Brain microvascular endothelial cell (primary cell): ENCODE results near the gene PICK1.

Source experiments
- DNase-seq: peaks from one replicate; pipeline ENCODE4 v3.0.0-alpha.2; 2020
- H3K27ac ChIP-seq: fragments of 250-450 bp; sonication (Bioruptor Pico); 2 replicates; pipeline ENCODE4 v1.5.1; 2020; ENCODE audit warnings: mild to moderate bottlenecking, moderate library complexity
- H3K27me3 ChIP-seq: fragments of 250-450 bp; sonication (Bioruptor Pico); replicated peaks from 2 replicates; pipeline ENCODE4 v1.5.1; 2020; ENCODE audit warnings: mild to moderate bottlenecking
- H3K36me3 ChIP-seq: fragments of 250-450 bp; sonication (Bioruptor Pico); replicated peaks from 2 replicates; pipeline ENCODE4 v1.5.1; 2020; ENCODE audit warnings: mild to moderate bottlenecking
- H3K4me3 ChIP-seq: 2 replicates; pipeline ENCODE4 v1.5.1; 2011; ENCODE audit warnings: low read depth, mild to moderate bottlenecking, control low read depth, low read length, moderate library complexity
- in situ Hi-C: cut with HindIII; loops from 2 replicates; pipeline ENCODE4 v1.10.0; 2017; ENCODE audit warnings: low sequenced_read_pairs, low pct_ligation_motif_present
- TF ChIP-seq, protein P1 (sequence below): IDR thresholded peaks from 2 replicates; pipeline ENCODE4 v1.5.1; 2011; ENCODE audit warnings: low read depth, mild to moderate bottlenecking, moderate library complexity, low read length, control low read depth, inconsistent platforms; ENCODE audit errors: missing control alignments

The PICK1 gene

DNA sequence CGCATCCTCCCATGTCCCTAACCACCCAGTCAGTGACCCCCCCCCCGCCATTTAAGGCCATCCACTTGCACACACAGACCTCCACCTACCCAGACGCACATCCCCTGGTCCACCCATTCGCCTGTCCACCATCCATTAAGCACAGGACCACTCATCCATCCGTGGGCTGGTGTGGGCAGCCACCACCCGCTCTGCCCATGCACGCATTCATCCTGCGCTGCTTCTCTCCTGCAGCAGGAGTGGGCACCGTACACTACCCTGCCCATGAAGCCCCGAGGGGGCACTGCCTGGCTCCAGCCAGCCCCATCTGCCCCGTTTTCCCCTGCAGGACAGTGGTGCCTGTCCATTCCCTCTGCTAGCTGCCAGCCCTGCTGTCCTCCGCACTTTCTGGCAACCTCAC lies 30.7 kb downstream of the PICK1 start:
- in situ Hi-C loops: loop anchor here (25.0 kb wide), 1 partner anchor 249 kb away; no protein-coding TSS in a partner anchor
- H3K27ac ChIP-seq: no peak overlapping the region

DNA sequence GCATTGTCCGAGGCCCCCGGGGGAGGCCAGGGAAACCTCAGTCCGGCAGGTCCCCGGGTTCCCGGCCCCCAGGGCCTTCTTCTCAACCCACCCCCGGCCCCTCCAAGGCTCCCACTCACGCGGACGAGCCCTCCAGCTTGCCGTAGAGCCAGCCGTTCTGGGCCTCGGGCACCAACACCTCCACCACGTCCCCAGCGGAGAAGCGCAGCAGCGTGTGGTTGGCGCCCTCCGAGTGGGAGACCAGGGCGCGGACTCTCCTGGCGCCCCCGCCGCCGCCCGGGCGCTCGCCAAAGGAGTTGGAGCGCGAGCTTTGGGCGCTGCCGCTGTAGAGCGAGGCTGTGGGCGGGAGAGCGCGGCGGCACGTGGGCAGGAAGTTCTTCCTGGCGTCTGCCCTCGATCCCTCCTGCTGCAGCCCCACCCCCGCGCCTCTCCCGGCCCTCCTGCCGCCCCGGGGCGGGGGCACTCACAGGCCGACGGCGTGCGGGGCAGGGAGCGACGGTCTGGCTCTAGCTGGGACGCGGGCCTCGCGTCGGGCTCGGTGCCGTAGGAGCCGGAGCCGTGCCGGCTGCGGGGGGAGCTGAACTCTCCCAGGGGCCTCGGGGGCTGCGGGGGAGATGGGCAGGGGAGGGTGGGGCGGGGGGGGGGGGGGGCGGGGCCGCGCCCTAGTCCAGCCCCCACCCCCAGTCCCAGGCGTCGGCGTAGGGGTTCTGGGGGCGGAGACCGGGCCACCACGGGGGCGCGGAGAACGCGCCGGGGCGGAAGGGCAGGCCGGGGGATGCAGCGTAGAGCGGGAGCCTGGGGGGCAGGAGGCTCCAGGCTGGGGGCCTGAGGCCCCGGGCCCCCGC lies 31.6 kb downstream of the PICK1 start:
- no peak overlapping the region for H3K27ac ChIP-seq
- DNase-seq: no peak
- TF ChIP-seq, protein P1, sequence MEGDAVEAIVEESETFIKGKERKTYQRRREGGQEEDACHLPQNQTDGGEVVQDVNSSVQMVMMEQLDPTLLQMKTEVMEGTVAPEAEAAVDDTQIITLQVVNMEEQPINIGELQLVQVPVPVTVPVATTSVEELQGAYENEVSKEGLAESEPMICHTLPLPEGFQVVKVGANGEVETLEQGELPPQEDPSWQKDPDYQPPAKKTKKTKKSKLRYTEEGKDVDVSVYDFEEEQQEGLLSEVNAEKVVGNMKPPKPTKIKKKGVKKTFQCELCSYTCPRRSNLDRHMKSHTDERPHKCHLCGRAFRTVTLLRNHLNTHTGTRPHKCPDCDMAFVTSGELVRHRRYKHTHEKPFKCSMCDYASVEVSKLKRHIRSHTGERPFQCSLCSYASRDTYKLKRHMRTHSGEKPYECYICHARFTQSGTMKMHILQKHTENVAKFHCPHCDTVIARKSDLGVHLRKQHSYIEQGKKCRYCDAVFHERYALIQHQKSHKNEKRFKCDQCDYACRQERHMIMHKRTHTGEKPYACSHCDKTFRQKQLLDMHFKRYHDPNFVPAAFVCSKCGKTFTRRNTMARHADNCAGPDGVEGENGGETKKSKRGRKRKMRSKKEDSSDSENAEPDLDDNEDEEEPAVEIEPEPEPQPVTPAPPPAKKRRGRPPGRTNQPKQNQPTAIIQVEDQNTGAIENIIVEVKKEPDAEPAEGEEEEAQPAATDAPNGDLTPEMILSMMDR: no peak
- peak overlapping the region; percentile 9 for H3K4me3 ChIP-seq
- in situ Hi-C loops: loop anchor here (25.0 kb wide), 1 partner anchor 248 kb away; no protein-coding TSS in a partner anchor
- no peaks in the 10 kb centered on the region for H3K27me3 ChIP-seq
- no peaks in the 10 kb centered on the region for H3K36me3 ChIP-seq

More for the DNA sequence above, 30.7 kb downstream of the PICK1 start:
- Histone ChIP-seq H3K27me3 (no peaks in the 10 kb centered on the region), H3K36me3 (no peaks in the 10 kb centered on the region), H3K4me3 (no peak overlapping the region)
- TF ChIP-seq, protein P1: no peak
- DNase-seq: no peak

DNA sequence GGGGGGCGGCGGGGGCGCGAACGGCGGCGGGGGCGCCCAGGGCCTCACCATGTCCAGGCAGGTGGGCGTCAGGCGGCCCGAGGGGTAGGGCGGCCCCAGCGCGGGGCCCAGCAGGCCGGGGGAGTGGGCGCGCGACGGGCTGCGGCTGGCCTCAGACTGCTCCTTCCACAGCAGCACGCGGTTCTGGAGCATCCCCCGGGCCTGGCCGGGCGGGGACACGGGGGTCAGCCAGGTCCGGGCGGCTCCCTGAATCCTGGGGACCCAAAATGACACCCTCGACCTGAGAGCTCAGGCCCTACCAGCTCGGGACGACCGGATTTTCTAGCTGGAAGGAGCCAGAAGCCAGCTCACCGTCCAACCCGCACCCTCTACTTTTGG lies 32.3 kb downstream of the PICK1 start:
- TF ChIP-seq, protein P1: no peak

DNA sequence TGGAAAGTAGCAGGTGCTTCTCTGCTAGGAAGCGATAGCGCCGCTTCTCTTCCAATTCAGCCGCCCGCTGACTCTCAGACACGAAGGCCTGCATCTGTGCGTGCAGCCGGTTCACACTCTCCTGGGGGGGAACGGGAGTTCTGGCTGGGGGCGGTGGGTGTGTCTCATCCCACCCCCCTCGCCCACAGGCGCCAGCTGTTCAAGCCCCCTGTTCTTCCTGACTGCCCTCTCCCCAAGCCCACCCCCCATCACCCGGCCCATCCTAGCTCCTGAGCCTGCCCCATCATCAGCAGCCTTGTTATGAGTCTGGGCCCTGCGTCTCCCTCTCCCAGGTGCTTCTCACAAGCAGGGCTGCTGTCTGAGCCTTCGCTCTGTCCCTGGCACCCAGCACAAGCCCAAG lies 39.9 kb downstream of the PICK1 start:
- no peaks in the 10 kb centered on the region for H3K36me3 ChIP-seq
- in situ Hi-C loops: loop anchor here (25.0 kb wide), 1 partner anchor 240 kb away; no protein-coding TSS in a partner anchor
- H3K4me3 ChIP-seq: no peak overlapping the region
- TF ChIP-seq, protein P1: no peak
- no peaks in the 10 kb centered on the region for H3K27me3 ChIP-seq
- H3K27ac ChIP-seq: no peak overlapping the region
- DNase-seq: no peak

More for the DNA sequence above, 32.3 kb downstream of the PICK1 start:
- no peaks in the 10 kb centered on the region for H3K36me3 ChIP-seq
- DNase-seq: no peak
- no peak overlapping the region for H3K4me3 ChIP-seq
- H3K27me3 ChIP-seq: no peaks in the 10 kb centered on the region
- in situ Hi-C loops: loop anchor here (25.0 kb wide), 1 partner anchor 248 kb away; no protein-coding TSS in a partner anchor
- no peak overlapping the region for H3K27ac ChIP-seq

DNA sequence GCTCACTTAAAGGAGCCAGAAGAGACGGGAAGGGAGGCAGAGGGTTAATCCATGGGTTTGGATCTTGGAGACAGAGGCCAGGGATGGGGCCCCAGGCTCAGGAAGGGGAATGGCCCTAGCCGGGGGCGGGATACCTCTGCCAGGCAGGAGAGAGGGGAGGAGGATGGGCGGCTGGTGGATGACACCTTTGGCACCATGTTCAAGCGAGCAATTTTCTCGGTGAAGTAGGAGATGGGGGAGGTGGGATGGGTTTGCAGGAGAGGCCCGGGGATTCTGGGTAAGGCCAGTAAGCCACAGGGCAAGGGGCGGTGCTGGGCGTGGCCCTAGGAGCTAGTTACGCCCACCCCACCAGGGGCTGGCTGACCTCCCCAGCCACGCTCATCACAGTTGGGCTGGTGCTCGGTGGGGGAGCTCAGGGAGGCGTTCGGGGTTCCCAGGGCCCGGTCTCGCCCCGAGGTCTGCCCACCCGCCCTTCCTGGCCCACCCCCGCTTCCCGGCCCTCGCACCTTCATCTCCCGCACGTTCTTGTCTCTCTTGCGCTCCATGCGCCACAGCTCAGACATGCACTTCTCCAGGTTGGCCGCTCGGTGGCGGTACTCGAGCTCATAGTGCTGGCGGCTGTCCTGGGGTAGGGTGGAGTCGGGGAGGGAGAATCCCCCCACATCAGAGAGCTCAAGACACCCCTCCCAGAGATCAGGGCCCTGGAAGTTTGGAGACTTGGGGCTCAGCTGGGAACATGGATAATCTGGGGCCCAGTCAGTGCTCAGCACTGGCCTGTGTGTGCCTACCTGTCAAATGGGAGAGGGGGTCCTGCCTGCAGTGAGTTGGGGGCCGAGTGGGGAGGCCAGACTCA lies 40.6 kb downstream of the PICK1 start:
- Histone ChIP-seq H3K36me3 (no peaks in the 10 kb centered on the region), H3K27ac (no peak overlapping the region), H3K4me3 (no peak overlapping the region), H3K27me3 (no peaks in the 10 kb centered on the region)
- DNase-seq: no peak
- in situ Hi-C loops: loop anchor here (25.0 kb wide), 1 partner anchor 240 kb away; no protein-coding TSS in a partner anchor
- TF ChIP-seq, protein P1: peak; percentile 71
